T-helper 2 cell treated with Interferon-gamma antibody and Interleukin-4, amounts not matched to agents 5 μg/mL and 100 μg/mL, for 36 hours (primary cell): Measurements from ENCODE around the gene SERPINB10.
A peak's percentile ranks its signal among the peaks of the same experiment; 100 is the strongest.
"Not testable (repeated sequence)": the region's sequence is repeated elsewhere in the genome, so short reads cannot be mapped to it uniquely, and the experiment has no call there.

ENCODE experiments used
- DNase-seq: peaks from one replicate; pipeline ENCODE4 v3.0.0; 2021; ENCODE audit warnings: low spot score
- H3K27ac Mint-ChIP-seq: one replicate; pipeline ENCODE4 v1.8.0; 2021; ENCODE audit warnings: mild to moderate bottlenecking, mixed read lengths
- H3K27me3 Mint-ChIP-seq: one replicate; pipeline ENCODE4 v1.8.0; 2021; ENCODE audit warnings: low read depth, mixed read lengths
- H3K36me3 Mint-ChIP-seq: one replicate; pipeline ENCODE4 v1.8.0; 2021; ENCODE audit warnings: low read depth, mixed read lengths
- H3K4me1 Mint-ChIP-seq: one replicate; pipeline ENCODE4 v1.8.0; 2021; ENCODE audit warnings: low read depth, mixed read lengths
- H3K4me3 Mint-ChIP-seq: one replicate; pipeline ENCODE4 v1.8.0; 2022; ENCODE audit warnings: mild to moderate bottlenecking, moderate library complexity, mixed read lengths
- H3K9me3 Mint-ChIP-seq: one replicate; pipeline ENCODE4 v1.8.0; 2021; ENCODE audit warnings: mixed read lengths

Gene SERPINB10

DNA sequence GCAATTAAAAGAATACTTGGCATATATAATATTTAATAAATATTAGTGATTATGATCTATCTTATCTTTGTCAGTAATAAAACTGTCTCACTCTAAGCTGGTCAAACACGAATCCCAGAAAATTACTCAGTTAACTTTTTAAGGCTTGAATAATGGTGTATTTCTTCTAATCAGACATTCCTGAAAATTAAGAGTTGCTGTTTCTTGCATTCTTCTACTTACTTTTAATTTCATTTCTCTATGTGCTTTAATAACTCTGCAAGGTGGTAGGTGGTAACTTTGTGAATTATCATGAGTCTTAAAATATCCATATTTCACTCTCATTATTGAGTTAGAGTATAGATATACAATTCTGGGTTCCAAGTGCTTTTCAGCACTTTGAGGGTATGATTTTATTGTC is 3.1 kb upstream of the SERPINB10 start:
- Mint-ChIP-seq H3K27ac (no peak overlapping the region), H3K4me1 (no peaks in the 10 kb centered on the region), H3K27me3 (peaks cover 5% of the 10 kb centered on the region)

DNA sequence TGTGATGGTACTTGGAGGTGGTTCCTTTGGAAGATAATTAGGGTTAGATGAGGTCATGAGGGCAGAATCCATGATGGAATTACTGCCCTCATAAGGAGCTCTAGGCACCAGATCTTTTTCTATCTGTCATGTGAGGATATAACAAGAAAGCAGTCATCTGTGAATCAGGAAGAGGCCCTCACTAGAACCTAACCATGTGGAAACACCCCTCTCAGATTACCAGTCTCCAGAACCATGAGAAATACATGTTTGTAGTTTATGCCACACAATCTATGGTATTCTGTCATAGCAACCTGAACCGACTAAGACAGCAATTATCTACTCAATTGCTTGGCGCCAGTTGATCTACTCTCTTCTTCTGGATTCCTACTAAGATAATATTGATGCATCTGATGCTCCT is 2.4 kb upstream of the SERPINB10 start:
- Mint-ChIP-seq H3K27ac (no peak overlapping the region), H3K4me1 (no peaks in the 10 kb centered on the region), H3K27me3 (peaks cover 5% of the 10 kb centered on the region), H3K9me3 (no peaks in the 10 kb centered on the region), H3K36me3 (no peaks in the 10 kb centered on the region), H3K4me3 (no peak overlapping the region)
- DNase-seq = no peak

More for the DNA sequence above, 3.1 kb upstream of the SERPINB10 start:
- H3K9me3 Mint-ChIP-seq = no peaks in the 10 kb centered on the region
- no peaks in the 10 kb centered on the region for H3K36me3 Mint-ChIP-seq
- DNase-seq = no peak
- no peak overlapping the region for H3K4me3 Mint-ChIP-seq

DNA sequence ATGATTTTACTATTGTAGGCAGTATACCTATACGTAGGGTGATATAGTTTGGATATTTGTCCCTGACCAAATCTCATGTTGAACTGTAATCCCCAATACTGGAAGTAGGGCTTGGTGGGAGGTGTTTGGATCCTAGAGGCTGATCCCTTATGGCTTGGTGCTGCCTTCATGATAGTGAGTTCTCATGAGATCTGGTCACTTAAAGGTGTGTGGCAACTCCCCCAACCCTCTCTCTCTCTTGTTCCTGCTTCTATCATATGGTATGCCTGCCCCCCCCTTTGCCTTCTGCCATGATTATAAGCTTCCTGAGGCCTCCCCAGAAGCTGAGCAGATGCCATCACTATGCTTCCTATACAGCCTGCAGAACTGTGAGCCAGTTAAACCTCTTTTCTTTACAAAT is 1.7 kb upstream of the SERPINB10 start:
- Mint-ChIP-seq H3K27ac (no peak overlapping the region), H3K9me3 (no peaks in the 10 kb centered on the region), H3K36me3 (no peaks in the 10 kb centered on the region), H3K4me1 (no peaks in the 10 kb centered on the region), H3K27me3 (peaks cover 5% of the 10 kb centered on the region), H3K4me3 (no peak overlapping the region)
- DNase-seq = no peak

DNA sequence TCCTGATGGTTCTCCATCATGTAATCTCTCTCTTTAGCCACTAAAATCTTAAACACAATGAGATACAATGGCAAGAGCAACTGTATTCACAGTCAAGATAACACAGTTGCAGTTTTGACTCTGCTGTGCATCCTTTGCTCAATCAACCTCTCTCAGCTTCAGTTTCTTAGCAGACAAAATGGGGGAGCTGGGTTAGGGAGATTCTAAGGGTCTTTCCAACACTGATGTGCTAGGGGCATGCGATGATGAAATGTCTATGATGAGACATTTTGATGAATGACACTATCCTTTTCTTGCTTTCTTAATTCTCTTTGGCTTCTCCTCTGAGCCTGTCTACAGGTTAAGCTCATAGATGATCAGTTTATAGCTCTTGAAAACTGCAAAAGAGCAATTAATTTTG is 1.1 kb downstream of the SERPINB10 start:
- Mint-ChIP-seq H3K27ac (no peak overlapping the region), H3K4me3 (no peak overlapping the region), H3K4me1 (no peaks in the 10 kb centered on the region), H3K36me3 (no peaks in the 10 kb centered on the region), H3K27me3 (peaks cover 7% of the 10 kb centered on the region), H3K9me3 (no peaks in the 10 kb centered on the region)
- no peak for DNase-seq

DNA sequence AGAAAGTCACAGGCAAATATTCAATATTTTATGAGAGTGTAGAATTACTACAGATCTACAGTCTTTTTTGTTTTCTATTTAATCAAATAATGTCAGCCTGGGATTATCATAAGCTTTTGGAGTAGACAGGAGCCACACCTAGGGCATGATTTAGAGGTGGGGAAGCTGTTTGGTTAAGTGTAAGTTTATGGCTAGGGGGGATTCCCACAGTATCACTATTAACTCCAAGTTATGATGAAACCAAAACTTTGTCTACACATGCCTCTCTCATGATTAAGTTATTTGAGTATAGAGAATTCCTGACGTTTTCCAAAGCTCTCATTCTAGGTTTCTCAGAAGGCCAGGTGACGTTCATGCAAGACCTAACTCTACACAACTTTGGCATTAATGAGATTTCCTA is 2.1 kb downstream of the SERPINB10 start:
- Mint-ChIP-seq H3K27me3 (peaks cover 7% of the 10 kb centered on the region), H3K27ac (no peak overlapping the region), H3K4me3 (no peak overlapping the region), H3K9me3 (no peaks in the 10 kb centered on the region), H3K4me1 (no peaks in the 10 kb centered on the region), H3K36me3 (no peaks in the 10 kb centered on the region)
- no peak for DNase-seq

DNA sequence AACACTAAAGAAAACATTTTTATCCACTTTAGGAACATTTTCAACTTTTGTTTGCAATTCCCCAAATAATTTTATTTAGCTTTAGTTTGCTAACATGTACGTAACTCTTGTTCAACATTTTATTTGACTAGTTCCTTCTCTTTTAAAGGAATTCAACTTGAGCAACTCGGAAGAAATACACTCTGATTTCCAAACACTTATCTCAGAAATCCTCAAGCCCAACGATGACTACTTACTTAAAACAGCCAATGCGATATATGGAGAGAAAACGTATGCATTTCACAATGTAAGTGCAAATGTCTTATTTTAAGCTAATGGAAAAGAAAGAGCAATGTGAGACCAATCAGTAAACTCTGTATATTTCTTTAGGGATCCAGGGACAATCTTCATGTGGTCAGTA is 10.1 kb downstream of the SERPINB10 start:
- peaks cover 11% of the 10 kb centered on the region for H3K27me3 Mint-ChIP-seq
- DNase-seq = no peak
- no peaks in the 10 kb centered on the region for H3K36me3 Mint-ChIP-seq
- H3K4me1 Mint-ChIP-seq = no peaks in the 10 kb centered on the region
- H3K9me3 Mint-ChIP-seq = no peaks in the 10 kb centered on the region
- no peak overlapping the region for H3K4me3 Mint-ChIP-seq
- no peak overlapping the region for H3K27ac Mint-ChIP-seq

DNA sequence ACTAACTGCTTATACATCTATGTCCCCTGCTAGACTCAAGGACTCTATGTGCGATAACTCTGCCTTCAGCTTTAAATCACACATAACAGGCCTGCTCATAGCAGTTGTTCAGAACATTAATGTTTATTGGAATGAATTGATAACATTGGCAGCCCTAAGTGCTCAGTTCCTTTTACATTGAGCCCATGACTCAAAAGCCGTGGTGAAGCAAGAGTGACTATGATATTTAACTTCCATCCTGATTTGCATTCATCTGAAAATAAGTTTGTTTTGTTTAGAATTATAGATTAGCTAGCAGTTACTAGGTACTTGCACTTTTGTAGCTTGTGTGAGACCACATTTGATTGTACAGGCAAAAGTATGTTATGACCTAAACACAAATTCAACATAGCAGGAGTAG is 14.3 kb downstream of the SERPINB10 start:
- H3K4me1 Mint-ChIP-seq = no peaks in the 10 kb centered on the region
- H3K36me3 Mint-ChIP-seq = no peaks in the 10 kb centered on the region
- H3K9me3 Mint-ChIP-seq = no peaks in the 10 kb centered on the region
- DNase-seq = no peak
- H3K27me3 Mint-ChIP-seq = peaks cover 19% of the 10 kb centered on the region
- no peak overlapping the region for H3K4me3 Mint-ChIP-seq
- no peak overlapping the region for H3K27ac Mint-ChIP-seq

DNA sequence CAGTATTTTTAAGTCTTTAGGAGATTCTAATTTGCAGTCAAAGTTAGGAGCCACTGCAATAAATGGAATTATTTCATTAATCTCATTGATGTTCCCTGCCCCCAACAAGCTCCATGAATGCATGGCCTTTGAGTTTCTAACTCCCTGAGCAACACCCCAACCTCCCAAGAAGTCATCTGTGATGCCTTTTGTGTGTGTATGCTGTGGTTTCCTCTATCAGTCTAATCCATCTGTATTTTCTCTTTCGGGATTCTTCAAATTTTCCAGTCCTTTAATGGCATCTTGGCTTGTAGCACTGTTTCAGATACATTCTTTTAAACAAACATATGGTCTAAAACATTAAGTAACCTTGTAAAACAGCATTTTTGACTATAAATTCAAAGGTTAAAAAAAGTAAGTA is 16.8 kb downstream of the SERPINB10 start:
- H3K9me3 Mint-ChIP-seq = no peaks in the 10 kb centered on the region
- no peak overlapping the region for H3K4me3 Mint-ChIP-seq
- no peaks in the 10 kb centered on the region for H3K36me3 Mint-ChIP-seq
- no peaks in the 10 kb centered on the region for H3K4me1 Mint-ChIP-seq
- DNase-seq = no peak
- H3K27ac Mint-ChIP-seq = no peak overlapping the region
- H3K27me3 Mint-ChIP-seq = peaks cover 26% of the 10 kb centered on the region

DNA sequence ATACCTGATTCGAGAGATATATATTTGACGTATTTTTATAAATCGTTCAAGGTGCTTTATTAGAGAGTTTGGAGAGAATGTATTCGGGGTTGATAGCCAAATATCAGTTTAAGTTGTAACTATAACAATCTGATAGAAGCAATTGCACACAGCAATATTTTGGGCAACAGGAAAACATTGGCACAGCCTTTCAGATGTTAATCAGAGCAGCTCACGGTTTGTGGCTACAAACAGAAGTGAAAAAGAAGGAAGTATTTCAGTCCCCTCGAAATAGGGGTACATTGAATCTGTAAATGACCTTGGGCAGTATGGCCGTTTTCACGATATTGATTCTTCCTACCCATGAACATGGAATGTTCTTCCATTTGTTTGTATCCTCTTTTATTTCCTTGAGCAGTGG is 20.6 kb downstream of the SERPINB10 start:
- Mint-ChIP-seq H3K36me3 (no peaks in the 10 kb centered on the region), H3K4me3 (no peak overlapping the region), H3K9me3 (no peaks in the 10 kb centered on the region), H3K27me3 (peaks cover 35% of the 10 kb centered on the region), H3K27ac (no peak overlapping the region), H3K4me1 (no peaks in the 10 kb centered on the region)
- no peak for DNase-seq

DNA sequence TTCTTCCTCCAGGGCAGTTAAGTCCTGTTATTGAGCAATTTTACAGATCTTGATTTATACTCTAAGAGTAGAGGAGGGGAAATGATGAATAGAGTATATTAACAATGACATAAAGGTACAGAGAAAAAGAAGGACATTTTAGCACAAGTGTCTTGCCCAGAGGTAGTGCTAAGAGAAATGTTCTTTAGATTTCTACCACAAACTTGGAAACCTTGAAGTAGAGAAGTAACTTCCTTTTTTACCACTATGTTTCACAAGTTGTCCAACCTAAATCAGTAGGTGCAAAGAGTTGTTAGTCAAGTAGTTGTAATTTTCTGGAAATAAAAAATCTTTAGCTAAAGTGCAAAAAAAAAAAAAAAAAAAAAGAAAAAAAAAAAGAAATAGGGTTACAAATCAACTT is 21.6 kb downstream of the SERPINB10 start:
- H3K27ac Mint-ChIP-seq = not testable (repeated sequence)

DNA sequence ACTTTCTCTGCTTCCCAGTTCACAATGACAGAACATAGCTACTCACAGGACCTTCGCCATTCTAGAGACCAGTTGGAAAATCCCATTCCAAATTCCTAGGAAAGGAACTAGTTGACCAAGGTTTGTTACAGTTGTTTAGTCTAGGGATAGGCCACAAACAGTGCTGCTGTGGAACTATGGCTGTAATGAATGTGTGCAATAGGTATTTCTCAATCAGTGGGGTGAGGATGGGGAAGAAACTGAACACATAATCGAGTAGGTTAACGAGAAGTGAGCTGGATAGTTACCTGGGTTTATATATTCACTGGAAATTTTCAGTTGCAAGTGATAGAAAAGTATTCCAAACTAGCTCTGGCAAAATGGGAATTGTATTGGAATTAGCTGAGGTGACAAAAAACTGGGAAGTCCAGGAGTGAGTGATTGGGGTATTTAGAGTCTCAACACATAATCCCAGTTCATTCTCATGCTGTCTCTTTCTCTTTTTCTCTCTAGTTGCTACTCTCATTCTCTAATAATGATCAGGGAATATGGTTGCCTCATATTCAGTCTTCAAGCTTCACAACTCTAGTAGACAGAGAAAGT is 23.1 kb downstream of the SERPINB10 start:
- DNase-seq = no peak
- H3K36me3 Mint-ChIP-seq = no peaks in the 10 kb centered on the region
- H3K4me3 Mint-ChIP-seq = no peak overlapping the region
- H3K9me3 Mint-ChIP-seq = no peaks in the 10 kb centered on the region
- peaks cover 38% of the 10 kb centered on the region for H3K27me3 Mint-ChIP-seq
- H3K4me1 Mint-ChIP-seq = no peaks in the 10 kb centered on the region
- no peak overlapping the region for H3K27ac Mint-ChIP-seq

More for the DNA sequence above, 21.6 kb downstream of the SERPINB10 start:
- peaks cover 36% of the 10 kb centered on the region for H3K27me3 Mint-ChIP-seq
- H3K4me3 Mint-ChIP-seq, DNase-seq, H3K9me3 Mint-ChIP-seq, H3K4me1 Mint-ChIP-seq, H3K36me3 Mint-ChIP-seq: not testable (repeated sequence)

DNA sequence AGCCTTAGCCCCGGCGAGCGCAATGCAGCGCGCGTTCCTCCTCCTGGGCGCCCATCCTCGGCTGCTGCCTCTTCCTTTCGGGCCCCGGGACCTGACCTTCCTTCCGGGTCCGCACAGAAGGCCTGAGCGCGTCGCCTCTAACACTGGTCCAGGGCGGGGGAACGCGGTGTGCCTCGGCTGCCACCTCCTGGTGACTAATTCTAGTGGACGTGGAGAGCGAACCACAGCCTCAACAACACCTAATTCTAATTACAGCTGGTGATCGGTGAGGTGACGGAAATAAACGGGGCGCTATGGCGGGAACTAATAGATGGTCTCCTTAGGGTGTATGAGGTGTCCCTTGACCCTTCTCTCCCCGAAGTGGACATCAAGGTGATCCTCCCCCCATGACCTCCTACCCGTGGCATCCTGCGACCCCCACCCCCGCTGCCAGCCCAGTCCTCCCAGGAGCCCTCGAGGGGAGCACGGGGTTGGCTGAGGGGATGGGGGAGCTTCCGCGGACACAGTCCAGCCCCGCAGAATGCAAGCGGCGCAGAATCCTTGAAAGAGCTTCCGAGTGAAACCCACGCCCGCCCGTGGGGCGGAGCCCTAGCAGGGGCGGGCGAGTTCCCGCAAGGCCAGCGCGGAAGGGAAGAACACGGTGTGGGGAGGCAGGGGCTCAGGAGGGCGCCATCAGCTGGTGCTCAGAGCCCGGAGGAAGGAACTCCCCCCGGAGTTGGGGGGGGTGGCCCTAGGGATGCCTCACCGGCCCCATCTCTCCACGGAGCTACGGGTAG is 28.6 kb downstream of the SERPINB10 start:
- H3K9me3 Mint-ChIP-seq = no peaks in the 10 kb centered on the region
- peaks cover 15% of the 10 kb centered on the region for H3K27me3 Mint-ChIP-seq
- peak overlapping the region; percentile 74 for H3K4me3 Mint-ChIP-seq
- H3K4me1 Mint-ChIP-seq = no peaks in the 10 kb centered on the region
- no peak overlapping the region for H3K27ac Mint-ChIP-seq
- H3K36me3 Mint-ChIP-seq = no peaks in the 10 kb centered on the region
- DNase-seq = peak; percentile 66

DNA sequence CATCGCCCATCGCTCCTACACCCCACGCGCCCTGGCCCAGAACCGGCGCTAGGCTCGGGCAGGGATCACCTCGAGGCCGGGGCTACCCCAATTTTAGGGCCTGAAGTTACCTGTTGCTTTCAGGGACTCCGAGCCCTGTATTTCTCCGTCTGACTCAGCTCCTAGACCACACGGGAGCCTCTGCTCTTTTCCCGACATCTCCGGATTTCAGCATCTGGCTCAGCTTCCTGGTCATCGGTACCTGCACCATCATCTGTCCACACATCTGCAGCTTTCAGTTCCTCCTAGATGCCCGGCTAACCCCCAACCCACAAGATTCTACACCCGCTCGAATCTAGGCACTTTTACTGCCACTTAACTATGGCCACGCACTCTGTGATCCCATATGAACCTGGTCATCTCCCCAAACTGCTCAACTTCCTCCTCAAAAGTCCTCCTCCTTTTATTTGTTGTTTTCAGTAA is 29.2 kb downstream of the SERPINB10 start:
- no peaks in the 10 kb centered on the region for H3K9me3 Mint-ChIP-seq
- no peaks in the 10 kb centered on the region for H3K4me1 Mint-ChIP-seq
- DNase-seq = no peak
- H3K27me3 Mint-ChIP-seq = peaks cover 21% of the 10 kb centered on the region
- H3K36me3 Mint-ChIP-seq = no peaks in the 10 kb centered on the region
- peak overlapping the region; percentile 74 for H3K4me3 Mint-ChIP-seq
- no peak overlapping the region for H3K27ac Mint-ChIP-seq

DNA sequence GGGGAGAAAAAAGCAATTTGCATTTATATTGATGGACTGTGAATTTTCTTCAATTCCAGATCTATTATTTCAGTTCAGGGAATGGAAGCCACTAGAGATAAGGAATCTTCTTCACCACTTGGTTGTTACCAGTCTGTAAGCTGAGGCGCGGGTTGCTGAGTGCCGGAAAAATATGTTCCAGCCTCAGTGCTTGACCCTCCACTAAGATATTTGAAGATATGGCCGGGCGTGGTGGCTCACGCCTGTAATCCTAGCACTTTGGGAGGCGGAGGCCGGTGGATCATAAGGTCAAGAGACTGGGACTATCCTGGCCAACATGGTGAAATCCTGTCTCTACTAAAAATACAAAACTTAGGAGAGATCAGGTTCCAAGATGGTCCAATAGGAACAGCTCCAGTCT is 32.2 kb downstream of the SERPINB10 start:
- H3K36me3 Mint-ChIP-seq = no peaks in the 10 kb centered on the region

More for the DNA sequence above, 32.2 kb downstream of the SERPINB10 start:
- Mint-ChIP-seq H3K9me3 (no peaks in the 10 kb centered on the region), H3K27me3 (peaks cover 40% of the 10 kb centered on the region), H3K4me1 (no peaks in the 10 kb centered on the region), H3K4me3 (no peak overlapping the region), H3K27ac (no peak overlapping the region)
- DNase-seq = no peak
